ENCODE measurements around the gene MRPS25.

GRCh38 chr3:15032650-15033049 lies 32.5 kb downstream of the MRPS25 start:
- TF ChIP-seq, protein P1, sequence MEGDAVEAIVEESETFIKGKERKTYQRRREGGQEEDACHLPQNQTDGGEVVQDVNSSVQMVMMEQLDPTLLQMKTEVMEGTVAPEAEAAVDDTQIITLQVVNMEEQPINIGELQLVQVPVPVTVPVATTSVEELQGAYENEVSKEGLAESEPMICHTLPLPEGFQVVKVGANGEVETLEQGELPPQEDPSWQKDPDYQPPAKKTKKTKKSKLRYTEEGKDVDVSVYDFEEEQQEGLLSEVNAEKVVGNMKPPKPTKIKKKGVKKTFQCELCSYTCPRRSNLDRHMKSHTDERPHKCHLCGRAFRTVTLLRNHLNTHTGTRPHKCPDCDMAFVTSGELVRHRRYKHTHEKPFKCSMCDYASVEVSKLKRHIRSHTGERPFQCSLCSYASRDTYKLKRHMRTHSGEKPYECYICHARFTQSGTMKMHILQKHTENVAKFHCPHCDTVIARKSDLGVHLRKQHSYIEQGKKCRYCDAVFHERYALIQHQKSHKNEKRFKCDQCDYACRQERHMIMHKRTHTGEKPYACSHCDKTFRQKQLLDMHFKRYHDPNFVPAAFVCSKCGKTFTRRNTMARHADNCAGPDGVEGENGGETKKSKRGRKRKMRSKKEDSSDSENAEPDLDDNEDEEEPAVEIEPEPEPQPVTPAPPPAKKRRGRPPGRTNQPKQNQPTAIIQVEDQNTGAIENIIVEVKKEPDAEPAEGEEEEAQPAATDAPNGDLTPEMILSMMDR (IDR thresholded peaks at IDR 0.05; ENCODE audit: poor library complexity) = no peak
- TF ChIP-seq EZH2phosphoT487 (IDR thresholded peaks at IDR 0.05; ENCODE audit: low read depth, severe bottlenecking, unreplicated experiment) = no peak
- TF ChIP-seq EZH2 (IDR thresholded peaks at IDR 0.05; ENCODE audit: borderline replicate concordance) = no peak
